DOHH2 (cell line): Measurements from ENCODE around the gene CPLX1.

ENCODE experiments used
- H3F3A ChIP-seq: fragments of 200-600 bp; sonication (generic), shearing (Covaris generic); 2 replicates; pipeline ENCODE4 v1.6.0; 2016; ENCODE audit warnings: antibody characterized with exemption, mild to moderate bottlenecking; ENCODE audit not compliant: control insufficient read depth, insufficient read depth
- H3K27ac ChIP-seq: fragments of 200-600 bp; sonication (generic); 2 replicates; pipeline ENCODE4 v1.5.1; 2014; ENCODE audit warnings: low read depth, mild to moderate bottlenecking, low read length, moderate library complexity
- H3K27me3 ChIP-seq: fragments of 200-600 bp; sonication (generic); 2 replicates; pipeline ENCODE4 v1.6.1; 2014; ENCODE audit warnings: mild to moderate bottlenecking, low read length, mixed read lengths; ENCODE audit not compliant: control insufficient read depth
- H3K36me3 ChIP-seq: fragments of 200-600 bp; sonication (generic); 2 replicates; pipeline ENCODE4 v1.6.1; 2014; ENCODE audit warnings: mild to moderate bottlenecking, low read length, moderate library complexity, mixed read lengths; ENCODE audit not compliant: control insufficient read depth
- H3K4me1 ChIP-seq: fragments of 200-600 bp; sonication (generic); 2 replicates; pipeline ENCODE4 v1.6.1; 2014; ENCODE audit warnings: mild to moderate bottlenecking, low read length, mixed read lengths; ENCODE audit not compliant: control insufficient read depth
- H3K4me2 ChIP-seq: fragments of 200-600 bp; sonication (generic); 2 replicates; pipeline ENCODE4 v1.6.0; 2014; ENCODE audit warnings: mild to moderate bottlenecking, low read length, moderate library complexity
- H3K4me3 ChIP-seq: fragments of 200-600 bp; sonication (generic); 2 replicates; pipeline ENCODE4 v1.5.1; 2014; ENCODE audit warnings: mild to moderate bottlenecking, low read length, mixed read lengths
- H3K79me2 ChIP-seq: fragments of 200-600 bp; sonication (generic); 2 replicates; pipeline ENCODE4 v1.6.1; 2014; ENCODE audit warnings: mild to moderate bottlenecking, low read length, mixed read lengths; ENCODE audit not compliant: control insufficient read depth
- H3K9me2 ChIP-seq: fragments of 200-600 bp; sonication (generic); replicated peaks from 2 replicates; pipeline ENCODE4 v1.6.1; 2014; ENCODE audit warnings: mild to moderate bottlenecking, low read length, mixed read lengths; ENCODE audit not compliant: control insufficient read depth
- H3K9me3 ChIP-seq: fragments of 200-600 bp; sonication (generic); 2 replicates; pipeline ENCODE4 v1.6.1; 2014; ENCODE audit warnings: antibody characterized with exemption, low read length, mixed read lengths; ENCODE audit not compliant: control insufficient read depth, insufficient read depth
- H4K20me1 ChIP-seq: fragments of 200-600 bp; sonication (generic); 2 replicates; pipeline ENCODE4 v1.6.0; 2014; ENCODE audit warnings: low read depth, mild to moderate bottlenecking, antibody characterized with exemption, low read length, moderate library complexity; ENCODE audit not compliant: control insufficient read depth, insufficient read depth
- EZH2phosphoT487 ChIP-seq: fragments of 200-600 bp; sonication (generic); IDR thresholded peaks from 2 replicates; pipeline ENCODE4 v1.6.1; 2017; ENCODE audit warnings: borderline replicate concordance, mild to moderate bottlenecking, antibody characterized with exemption, low read length, moderate library complexity, mixed read lengths
- TF ChIP-seq, protein P1 (sequence below): fragments of 200-600 bp; sonication (generic); IDR thresholded peaks from one replicate; pipeline ENCODE4 v1.5.1; 2014; ENCODE audit warnings: antibody characterized with exemption, mild to moderate bottlenecking, low read depth, low read length; ENCODE audit not compliant: poor library complexity, severe bottlenecking

CPLX1 gene

DNA sequence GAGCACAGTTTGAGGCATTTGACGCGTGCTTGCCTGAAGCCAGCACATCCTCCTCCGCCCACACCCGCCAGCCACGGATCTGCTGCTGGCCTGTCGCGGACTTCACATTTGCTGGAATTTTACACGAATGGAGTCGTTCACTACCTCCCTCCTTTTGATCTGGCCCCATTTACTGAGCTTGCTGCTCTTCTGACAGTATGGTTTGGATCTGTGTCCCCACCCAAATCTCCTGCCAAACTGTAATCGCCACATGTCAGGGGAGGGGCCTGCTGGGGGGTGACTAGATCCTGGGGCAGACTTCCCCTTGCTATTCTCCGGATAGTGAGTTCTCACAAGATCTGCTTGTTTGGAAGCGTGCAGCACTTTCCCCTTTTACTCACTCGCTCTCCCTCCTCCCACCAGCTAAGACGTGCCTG lies 19.9 kb upstream of the CPLX1 start:
- Histone ChIP-seq H3K9me3 (peaks cover 8% of the 10 kb centered on the region; the same call in 1 of the 2 replicates), H3K27ac (no peak overlapping the region), H3K4me2 (no peak overlapping the region), H3K4me3 (no peak overlapping the region), H3K79me2 (no peaks in the 10 kb centered on the region), H3K4me1 (no peaks in the 10 kb centered on the region), H3F3A (0 out of 2 replicates have a peak, but pooled peaks cover under 1% of the 10 kb centered on the region), H3K9me2 (no peaks in the 10 kb centered on the region), H3K27me3 (no peaks in the 10 kb centered on the region), H4K20me1 (no peaks in the 10 kb centered on the region), H3K36me3 (peaks cover 9% of the 10 kb centered on the region)
- TF ChIP-seq, protein P1, sequence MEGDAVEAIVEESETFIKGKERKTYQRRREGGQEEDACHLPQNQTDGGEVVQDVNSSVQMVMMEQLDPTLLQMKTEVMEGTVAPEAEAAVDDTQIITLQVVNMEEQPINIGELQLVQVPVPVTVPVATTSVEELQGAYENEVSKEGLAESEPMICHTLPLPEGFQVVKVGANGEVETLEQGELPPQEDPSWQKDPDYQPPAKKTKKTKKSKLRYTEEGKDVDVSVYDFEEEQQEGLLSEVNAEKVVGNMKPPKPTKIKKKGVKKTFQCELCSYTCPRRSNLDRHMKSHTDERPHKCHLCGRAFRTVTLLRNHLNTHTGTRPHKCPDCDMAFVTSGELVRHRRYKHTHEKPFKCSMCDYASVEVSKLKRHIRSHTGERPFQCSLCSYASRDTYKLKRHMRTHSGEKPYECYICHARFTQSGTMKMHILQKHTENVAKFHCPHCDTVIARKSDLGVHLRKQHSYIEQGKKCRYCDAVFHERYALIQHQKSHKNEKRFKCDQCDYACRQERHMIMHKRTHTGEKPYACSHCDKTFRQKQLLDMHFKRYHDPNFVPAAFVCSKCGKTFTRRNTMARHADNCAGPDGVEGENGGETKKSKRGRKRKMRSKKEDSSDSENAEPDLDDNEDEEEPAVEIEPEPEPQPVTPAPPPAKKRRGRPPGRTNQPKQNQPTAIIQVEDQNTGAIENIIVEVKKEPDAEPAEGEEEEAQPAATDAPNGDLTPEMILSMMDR, result no peak
- TF ChIP-seq EZH2phosphoT487, result no peak

DNA sequence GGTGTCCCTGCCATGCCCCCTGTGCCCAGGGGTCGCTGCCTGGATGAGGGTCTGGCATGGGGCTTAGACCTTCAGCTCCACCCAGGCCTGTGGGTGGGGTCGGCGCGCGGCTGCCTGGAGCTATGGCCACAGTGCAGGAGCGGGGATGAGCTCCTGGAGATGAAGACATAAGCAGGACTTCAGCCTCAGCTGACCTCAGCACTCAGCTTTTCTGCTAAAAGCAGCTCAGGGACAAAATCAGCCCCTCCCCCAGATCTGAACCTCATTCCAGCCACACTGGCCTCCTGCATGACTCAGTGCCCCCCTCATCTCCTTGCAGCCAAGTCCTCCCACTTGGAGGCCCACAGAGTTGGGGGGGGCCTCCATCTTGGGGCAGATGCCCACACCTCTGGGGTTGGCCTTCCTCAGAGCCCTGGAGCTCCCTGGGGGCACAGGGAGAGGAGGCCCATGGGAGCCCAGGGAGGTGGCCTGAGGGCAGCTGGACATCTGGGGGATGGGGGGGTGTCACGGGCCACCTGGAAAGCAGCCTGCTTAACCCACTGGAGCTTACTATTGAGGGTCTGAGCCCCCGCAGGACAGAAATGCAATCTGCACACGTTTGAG lies 19.4 kb upstream of the CPLX1 start:
- Histone ChIP-seq H3K4me2 (no peak overlapping the region), H3F3A (0 out of 2 replicates have a peak, but pooled peaks cover 2% of the 10 kb centered on the region), H3K4me1 (no peaks in the 10 kb centered on the region), H3K9me2 (no peaks in the 10 kb centered on the region), H3K9me3 (peaks cover 8% of the 10 kb centered on the region; the same call in 1 of the 2 replicates), H3K4me3 (no peak overlapping the region), H3K27ac (no peak overlapping the region), H3K36me3 (peaks cover 9% of the 10 kb centered on the region), H3K79me2 (no peaks in the 10 kb centered on the region), H4K20me1 (no peaks in the 10 kb centered on the region), H3K27me3 (no peaks in the 10 kb centered on the region)
- no peak for TF ChIP-seq EZH2phosphoT487
- TF ChIP-seq, protein P1, result no peak

DNA sequence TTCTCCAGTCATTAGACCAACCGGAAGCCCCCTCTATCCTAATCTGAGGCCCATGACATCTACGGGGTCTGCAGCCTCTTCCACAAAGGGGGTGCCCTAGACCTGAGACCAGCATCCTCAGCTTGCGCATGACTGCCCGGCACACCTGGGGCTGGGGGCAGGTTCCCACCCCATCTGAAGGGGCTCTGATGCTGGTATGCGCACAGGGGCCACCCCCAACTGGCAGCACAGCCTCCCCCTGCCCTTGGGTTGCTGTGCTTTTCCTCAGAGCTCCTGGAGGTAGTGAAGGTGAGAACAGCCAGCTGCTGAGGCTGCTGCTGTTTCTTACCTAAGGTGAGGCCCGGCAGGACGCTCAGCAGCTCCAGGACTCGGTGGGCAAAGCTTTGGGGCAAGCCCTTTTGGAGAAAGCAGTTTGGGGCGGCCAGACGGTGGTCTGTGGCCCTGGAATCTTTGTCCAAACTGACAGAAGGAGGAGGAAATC lies 18.9 kb upstream of the CPLX1 start:
- no peaks in the 10 kb centered on the region for H3K79me2 ChIP-seq
- H3K9me3 ChIP-seq, result peaks cover 8% of the 10 kb centered on the region; the same call in 1 of the 2 replicates
- no peak overlapping the region for H3K27ac ChIP-seq
- H3K36me3 ChIP-seq, result peaks cover 9% of the 10 kb centered on the region
- H3K4me1 ChIP-seq, result no peaks in the 10 kb centered on the region
- H3K4me2 ChIP-seq, result no peak overlapping the region
- H3K9me2 ChIP-seq, result no peaks in the 10 kb centered on the region
- H3K4me3 ChIP-seq, result no peak overlapping the region
- peaks cover 6% of the 10 kb centered on the region; the same call in 1 of the 2 replicates for H3F3A ChIP-seq
- TF ChIP-seq, protein P1, result no peak
- TF ChIP-seq EZH2phosphoT487, result no peak
- no peaks in the 10 kb centered on the region for H4K20me1 ChIP-seq
- no peaks in the 10 kb centered on the region for H3K27me3 ChIP-seq
